Measurements from ENCODE around the gene MRPL11.

Gene MRPL11

GRCh38 chr11:66438504-66439466 is at the start of gene MRPL11:
TSS of gene MRPL11 (minus strand) at chr11:66438848. CDS start at chr11:66438754, 94 bp downstream.
- DNase-seq (ENCODE audit: low spot score), result peak; percentile 98
- TF ChIP-seq CTCF (IDR thresholded peaks at IDR 0.05; ENCODE audit: extremely low read depth, missing control alignments), result peak; percentile 86

GRCh38 chr11:66484806-66485380 is 46.2 kb upstream of the MRPL11 start:
- no peak for DNase-seq (ENCODE audit: low spot score)
- no peak for TF ChIP-seq CTCF (IDR thresholded peaks at IDR 0.05; ENCODE audit: extremely low read depth, missing control alignments)

- DNase-seq (ENCODE audit: low spot score), result peak; percentile 100
These were observed 41.7 kb upstream of the MRPL11 start, which contains the start of gene DPP3 for GRCh38 chr11:66480117-66480938. TSS of gene DPP3 (plus strand) at chr11:66480434. CDS start at chr11:66482201, 1,767 bp downstream.

GRCh38 chr11:66479394-66480116 is 40.9 kb upstream of the MRPL11 start:
- no peak for DNase-seq (ENCODE audit: low spot score)

More at GRCh38 chr11:66480117-66480938, 41.7 kb upstream of the MRPL11 start, which contains the start of gene DPP3:
- TF ChIP-seq CTCF (IDR thresholded peaks at IDR 0.05; ENCODE audit: extremely low read depth, missing control alignments), result no peak

GRCh38 chr11:66478729-66479393 is 40.2 kb upstream of the MRPL11 start:
- peak; percentile 52 for TF ChIP-seq CTCF (IDR thresholded peaks at IDR 0.05; ENCODE audit: extremely low read depth, missing control alignments)
- DNase-seq (ENCODE audit: low spot score), result peak; percentile 79

More at GRCh38 chr11:66479394-66480116, 40.9 kb upstream of the MRPL11 start:
- TF ChIP-seq CTCF (IDR thresholded peaks at IDR 0.05; ENCODE audit: extremely low read depth, missing control alignments), result no peak

All from GM20000 (cell line).